GDM1 (cell line): Measurements from ENCODE around the gene TAS2R20.
"Not testable (repeated sequence)": the region's sequence is repeated elsewhere in the genome, so short reads cannot be mapped to it uniquely, and the experiment has no call there.

ENCODE experiments used
- DNase-seq: peaks from one replicate; lab custom pipeline; 2025; lab: John Stamatoyannopoulos, UW

The TAS2R20 gene, protein sequence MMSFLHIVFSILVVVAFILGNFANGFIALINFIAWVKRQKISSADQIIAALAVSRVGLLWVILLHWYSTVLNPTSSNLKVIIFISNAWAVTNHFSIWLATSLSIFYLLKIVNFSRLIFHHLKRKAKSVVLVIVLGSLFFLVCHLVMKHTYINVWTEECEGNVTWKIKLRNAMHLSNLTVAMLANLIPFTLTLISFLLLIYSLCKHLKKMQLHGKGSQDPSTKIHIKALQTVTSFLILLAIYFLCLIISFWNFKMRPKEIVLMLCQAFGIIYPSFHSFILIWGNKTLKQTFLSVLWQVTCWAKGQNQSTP

GRCh38 chr12:10998204-10998603, at the start of gene TAS2R20:
TSS of gene TAS2R20 (minus strand) at chr12:10998304. CDS start at chr12:10997875, 429 bp downstream.
- DNase-seq, result no peak

GRCh38 chr12:11041366-11041765, 43.3 kb upstream of the TAS2R20 start:
- DNase-seq, result not testable (repeated sequence)

GRCh38 chr12:11040162-11040561, 42.1 kb upstream of the TAS2R20 start:
- DNase-seq, result no peak

DNA sequence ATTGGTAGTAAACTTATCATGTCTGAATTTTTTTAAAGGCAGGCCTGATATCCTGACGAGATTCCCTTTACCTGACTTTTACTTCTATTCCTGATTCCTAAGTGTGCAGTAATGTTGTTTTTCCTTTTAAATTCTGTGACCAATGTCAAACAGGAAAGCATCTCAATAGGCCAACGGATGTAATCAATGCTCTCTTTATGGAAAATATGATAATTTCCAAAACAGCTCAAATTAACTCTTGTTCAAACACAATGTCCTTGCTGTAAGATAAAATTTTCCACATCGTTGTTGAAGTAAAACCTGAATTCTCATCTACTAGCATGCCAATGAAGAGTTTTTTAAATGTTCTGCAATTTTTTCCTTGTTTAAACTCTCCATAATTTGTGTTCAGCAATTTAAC, 41.1 kb upstream of the TAS2R20 start:
- no peak for DNase-seq

GRCh38 chr12:11033959-11034358, 35.9 kb upstream of the TAS2R20 start:
- DNase-seq, result not testable (repeated sequence)

- DNase-seq, result no peak
Measured at GRCh38 chr12:11031307-11031706, 33.2 kb upstream of the TAS2R20 start, which contains the start of gene TAS2R31. TSS of gene TAS2R31 (minus strand) at chr12:11031407. CDS start at chr12:11031335, 72 bp downstream.

GRCh38 chr12:11026118-11026517, 28.0 kb upstream of the TAS2R20 start:
- DNase-seq, result no peak

GRCh38 chr12:11023387-11023786, 25.3 kb upstream of the TAS2R20 start:
- no peak for DNase-seq

GRCh38 chr12:11022520-11022919, 24.4 kb upstream of the TAS2R20 start, which contains the start of gene TAS2R19:
TSS of gene TAS2R19 (minus strand) at chr12:11022620. CDS start at chr12:11022571, 49 bp downstream.
- no peak for DNase-seq

DNA sequence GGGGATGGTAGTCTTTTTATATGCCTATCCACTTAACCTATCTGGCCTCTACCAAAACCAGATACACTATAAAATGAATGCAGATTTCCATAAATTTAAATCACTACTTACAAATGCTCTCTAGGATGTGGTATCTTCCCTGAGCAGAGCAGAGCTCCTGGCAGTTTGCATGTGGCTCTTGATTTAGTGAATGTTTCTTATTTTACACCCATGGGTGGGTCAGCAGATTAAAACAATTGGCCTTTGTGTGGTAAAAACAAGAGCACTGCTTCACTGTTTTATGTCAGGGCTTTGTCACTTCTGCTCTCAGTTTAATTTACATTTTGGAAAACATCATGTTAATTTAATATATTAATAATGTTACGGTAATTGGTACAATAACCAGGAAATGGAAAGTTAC, 18.8 kb upstream of the TAS2R20 start:
- DNase-seq, result no peak

DNA sequence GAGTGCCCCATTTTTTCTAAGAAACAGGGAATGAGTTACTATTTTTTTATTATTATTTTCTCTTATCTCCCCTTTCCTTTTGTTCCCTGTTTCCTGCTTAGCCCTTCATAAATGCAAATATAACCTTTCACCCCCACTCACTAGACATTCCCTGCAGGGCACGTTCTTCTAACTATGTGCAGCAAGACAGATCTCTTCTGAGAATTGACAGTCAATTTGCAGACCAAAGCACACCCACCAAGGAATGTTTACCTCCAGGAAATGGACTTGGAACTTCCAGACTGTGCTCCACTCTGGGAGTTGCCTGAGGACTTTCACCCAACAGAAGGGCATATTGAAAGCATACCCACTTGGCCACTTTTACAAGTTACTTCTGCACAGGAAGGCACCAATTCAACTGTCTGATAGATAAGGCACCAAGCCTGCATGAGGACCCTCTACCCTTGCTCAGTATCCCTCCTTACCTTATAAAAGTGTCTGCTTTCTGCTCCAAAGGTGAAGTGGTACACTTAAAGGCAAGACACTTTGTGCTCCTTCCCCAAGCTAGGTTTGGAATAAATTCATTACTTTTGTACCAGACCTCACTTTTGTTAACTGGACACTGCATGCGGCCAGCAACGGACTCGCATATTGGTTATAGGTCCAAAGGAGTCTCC, 17.8 kb upstream of the TAS2R20 start:
- no peak for DNase-seq

- DNase-seq, result no peak
Measured at GRCh38 chr12:11014234-11014633, 16.1 kb upstream of the TAS2R20 start.

GRCh38 chr12:11007608-11008007, 9.5 kb upstream of the TAS2R20 start:
- DNase-seq, result no peak

- DNase-seq, result no peak
Measured at GRCh38 chr12:10994307-10994706, 3.8 kb downstream of the TAS2R20 start.

DNA sequence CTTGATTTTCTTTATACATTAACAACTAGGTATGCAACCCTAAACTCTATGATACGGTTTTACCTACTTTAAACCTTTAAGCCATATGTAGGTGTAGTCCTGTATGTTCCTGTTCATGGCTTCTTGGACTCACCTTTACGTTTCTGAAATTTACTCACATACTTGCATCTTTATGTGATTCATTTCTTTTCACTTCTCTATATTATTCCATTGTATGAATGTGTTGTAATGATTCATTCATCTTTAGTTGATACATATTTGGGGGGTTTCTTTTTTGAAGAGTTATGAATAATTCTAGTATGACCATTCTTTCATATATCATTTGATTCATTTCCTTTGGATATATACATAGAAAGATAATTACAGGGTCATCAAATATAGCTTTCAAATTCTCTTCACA, 9.0 kb downstream of the TAS2R20 start:
- no peak for DNase-seq

GRCh38 chr12:10986812-10987211, 11.3 kb downstream of the TAS2R20 start, which contains the start of gene TAS2R50:
TSS of gene TAS2R50 (minus strand) at chr12:10986912. CDS start at chr12:10986860, 52 bp downstream.
- no peak for DNase-seq

- DNase-seq, result no peak
Measured at GRCh38 chr12:10982244-10982643, 15.9 kb downstream of the TAS2R20 start.

DNA sequence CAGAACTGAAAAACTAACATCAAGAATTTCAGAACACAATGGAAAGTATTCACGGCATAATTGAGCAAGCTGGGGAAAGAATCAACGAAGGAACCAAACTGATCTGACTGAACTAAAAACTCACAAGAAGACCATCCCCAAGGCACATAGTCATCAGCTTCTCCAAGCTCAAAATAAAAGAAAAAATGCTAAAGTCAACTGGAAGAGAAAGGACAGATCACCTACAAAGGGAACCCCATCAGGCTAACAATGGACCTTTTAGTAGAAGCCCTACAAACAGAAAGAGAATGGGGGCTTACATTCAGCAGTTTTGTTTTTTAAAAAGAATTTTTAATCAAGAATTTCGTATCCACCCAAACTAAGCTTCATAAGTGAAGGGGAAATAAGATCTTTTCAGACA, 23.1 kb downstream of the TAS2R20 start:
- DNase-seq, result no peak

GRCh38 chr12:10968765-10969456, 29.2 kb downstream of the TAS2R20 start:
- no peak for DNase-seq

DNA sequence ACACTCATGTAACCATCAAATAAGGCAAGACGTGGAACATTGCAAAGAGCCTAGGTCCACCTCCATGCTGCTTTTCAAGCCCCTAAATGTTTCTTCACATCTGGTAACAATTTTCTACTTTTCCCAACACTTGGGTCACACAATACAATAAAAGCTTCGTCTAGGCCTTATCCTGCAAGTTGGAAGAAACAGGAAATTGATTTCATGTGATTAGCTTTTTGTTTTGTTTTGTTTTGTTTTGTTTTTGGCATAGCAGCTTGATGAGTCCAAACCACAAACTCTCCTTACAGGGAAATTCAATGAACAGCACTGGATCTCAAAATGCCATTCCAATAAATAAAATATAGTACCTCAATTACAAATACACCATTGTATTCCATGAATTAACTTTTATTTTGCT, 30.7 kb downstream of the TAS2R20 start:
- DNase-seq, result no peak

- no peak for DNase-seq
Measured at GRCh38 chr12:10966314-10966713, 31.8 kb downstream of the TAS2R20 start.

- no peak for DNase-seq
Measured at GRCh38 chr12:10965476-10965875, 32.6 kb downstream of the TAS2R20 start.

- DNase-seq, result no peak
Measured at GRCh38 chr12:10960211-10960610, 37.9 kb downstream of the TAS2R20 start.
